GM18526 (cell line): ENCODE data around the gene CLEC11A.
"Not testable (repeated sequence)": the region's sequence is repeated elsewhere in the genome, so short reads cannot be mapped to it uniquely, and the experiment has no call there.

Experiments used
- POLR2A ChIP-seq: IDR thresholded peaks from 3 replicates; pipeline ENCODE4 v1.6.1; 2011; ENCODE audit not compliant: insufficient read length; ENCODE audit errors: extremely low read depth

CLEC11A gene

GRCh38 chr19:50764409-50764808 is 41.2 kb downstream of the CLEC11A start:
- TF ChIP-seq POLR2A: no peak

- no peak for TF ChIP-seq POLR2A
Measured at GRCh38 chr19:50768277-50768676, 45.1 kb downstream of the CLEC11A start.

GRCh38 chr19:50770164-50770563 is 47.0 kb downstream of the CLEC11A start, which contains the start of gene GPR32:
GPR32 (plus strand) TSS chr19:50770464; CDS start chr19:50770601, 137 bp downstream.
- TF ChIP-seq POLR2A: not testable (repeated sequence)

GRCh38 chr19:50770888-50771287 is 47.7 kb downstream of the CLEC11A start:
- no peak for TF ChIP-seq POLR2A

- no peak for TF ChIP-seq POLR2A
Measured at GRCh38 chr19:50772476-50772875, 49.3 kb downstream of the CLEC11A start.
